Karpas-422 (cell line): ENCODE results near the gene MED13L. TPM values are rescaled to one million over a fixed set of nuclear protein-coding genes. Genes with fewer than 3 reads are reported as not detected.

ENCODE experiments used
- DNase-seq: peaks from one replicate; pipeline ENCODE4 v3.0.0-alpha.2; 2015
- H2AFZ ChIP-seq: fragments of 200-600 bp; sonication (generic); 2 replicates; pipeline ENCODE4 v1.6.1; 2014; ENCODE audit warnings: antibody characterized with exemption, low read length, mixed read lengths
- H3K27ac ChIP-seq: fragments of 200-600 bp; sonication (generic); 2 replicates; pipeline ENCODE4 v1.5.1; 2014; ENCODE audit warnings: mild to moderate bottlenecking, low read length, moderate library complexity
- H3K27me3 ChIP-seq: fragments of 200-600 bp; sonication (generic); 2 replicates; pipeline ENCODE4 v1.6.1; 2014; ENCODE audit warnings: low read length, mixed read lengths
- H3K36me3 ChIP-seq: fragments of 200-600 bp; sonication (generic); 2 replicates; pipeline ENCODE4 v1.6.1; 2014; ENCODE audit warnings: low read length, mixed read lengths; ENCODE audit not compliant: insufficient read depth
- H3K4me1 ChIP-seq: fragments of 200-600 bp; sonication (generic); 2 replicates; pipeline ENCODE4 v1.6.1; 2014; ENCODE audit warnings: mild to moderate bottlenecking, low read length, mixed read lengths
- H3K4me2 ChIP-seq: fragments of 200-600 bp; sonication (generic); 2 replicates; pipeline ENCODE4 v1.6.1; 2014; ENCODE audit warnings: low read length, low read depth, mild to moderate bottlenecking; ENCODE audit not compliant: poor library complexity, severe bottlenecking
- H3K4me3 ChIP-seq: fragments of 200-600 bp; sonication (generic); 2 replicates; pipeline ENCODE4 v1.5.1; 2014; ENCODE audit warnings: mild to moderate bottlenecking, antibody characterized with exemption, low read length, mixed read lengths
- H3K79me2 ChIP-seq: fragments of 200-600 bp; sonication (generic); 2 replicates; pipeline ENCODE4 v1.6.1; 2014; ENCODE audit warnings: mild to moderate bottlenecking, low read length, mixed read lengths
- H3K9ac ChIP-seq: fragments of 200-600 bp; sonication (generic); 2 replicates; pipeline ENCODE4 v1.6.0; 2014; ENCODE audit warnings: low read length
- H3K9me2 ChIP-seq: fragments of 200-600 bp; sonication (generic), shearing (Covaris generic); replicated peaks from 2 replicates; pipeline ENCODE4 v1.6.0; 2014; ENCODE audit warnings: mild to moderate bottlenecking, low read length, moderate library complexity; ENCODE audit not compliant: insufficient read depth
- H3K9me3 ChIP-seq: fragments of 300-700, 200-600 bp; sonication (generic); 2 replicates; pipeline ENCODE4 v1.6.1; 2014; ENCODE audit warnings: low read length, mixed read lengths
- H4K20me1 ChIP-seq: fragments of 200-600 bp; sonication (generic); 2 replicates; pipeline ENCODE4 v1.6.1; 2014; ENCODE audit warnings: mild to moderate bottlenecking, antibody characterized with exemption, low read length, low read depth; ENCODE audit not compliant: insufficient read depth
- total RNA-seq: library from RNA; depleted of rRNA; stranded (reverse); fragments of >200 nt; shearing (Covaris generic); gene quantifications from 2 replicates; pipeline ENCODE4 v1.2.3, GENCODE V29; 2014; ENCODE audit warnings: low replicate concordance

The MED13L gene
- total RNA-seq, 1 experiment from 2014 or later, result 37.5 TPM

DNA sequence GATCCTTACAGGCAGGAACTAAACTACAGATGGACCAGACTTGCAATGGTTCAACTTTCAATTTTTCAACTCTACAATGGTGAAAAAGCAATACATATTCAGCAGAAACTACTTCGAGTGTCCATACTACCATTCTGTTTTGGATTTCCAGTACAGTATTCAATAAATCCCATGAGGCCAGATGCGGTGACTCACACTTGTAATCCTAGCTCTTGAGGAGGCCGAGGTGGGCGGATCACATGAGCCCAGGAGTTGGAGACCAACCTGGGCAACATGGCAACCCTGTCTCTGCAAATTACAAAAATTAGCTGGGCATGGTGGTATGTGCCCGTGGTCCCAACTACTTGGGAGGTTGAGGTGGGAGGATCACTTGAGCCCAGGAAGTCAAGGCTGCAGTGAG is 336.1 kb downstream of the MED13L start:
- Histone ChIP-seq H2AFZ (no peak overlapping the region), H3K79me2 (no peaks in the 10 kb centered on the region), H3K9me3 (no peaks in the 10 kb centered on the region; the same call in 1 of the 2 replicates), H3K4me2 (no peak overlapping the region), H3K27me3 (no peaks in the 10 kb centered on the region), H3K27ac (no peak overlapping the region), H3K4me1 (no peaks in the 10 kb centered on the region), H3K36me3 (no peaks in the 10 kb centered on the region), H3K9me2 (no peaks in the 10 kb centered on the region), H3K4me3 (no peak overlapping the region), H3K9ac (no peak overlapping the region), H4K20me1 (no peaks in the 10 kb centered on the region)
- DNase-seq, result peak; percentile 20

DNA sequence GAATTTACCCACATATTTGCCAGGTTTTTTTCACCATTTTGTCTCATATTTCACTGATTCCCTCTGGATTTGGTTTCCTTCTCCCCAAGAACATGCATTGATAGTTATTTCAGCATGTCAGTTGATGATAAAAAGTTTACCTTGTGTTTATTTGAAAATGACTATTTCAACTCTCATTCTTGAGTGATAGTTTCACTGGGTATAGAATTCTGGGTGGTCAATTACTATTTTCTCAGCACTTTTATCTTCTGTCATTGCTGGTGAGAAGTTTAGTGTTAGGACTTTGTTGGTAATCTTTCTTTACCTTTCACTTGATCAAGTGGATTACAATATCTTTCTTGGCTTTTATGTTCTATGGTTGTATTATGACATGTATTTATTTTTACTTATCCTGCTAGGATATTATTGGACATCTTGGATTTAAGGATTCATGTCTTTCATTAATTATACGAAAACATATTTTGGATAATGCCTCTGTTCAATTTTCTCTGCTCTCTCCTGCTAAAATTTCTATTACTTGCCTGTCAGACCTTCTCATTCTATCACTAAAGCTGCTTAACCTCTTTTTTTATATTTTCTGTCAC is 338.6 kb downstream of the MED13L start:
- Histone ChIP-seq H2AFZ (no peak overlapping the region), H3K9me2 (no peaks in the 10 kb centered on the region), H3K9ac (no peak overlapping the region), H4K20me1 (no peaks in the 10 kb centered on the region), H3K4me1 (no peaks in the 10 kb centered on the region), H3K36me3 (no peaks in the 10 kb centered on the region), H3K4me2 (no peak overlapping the region), H3K79me2 (no peaks in the 10 kb centered on the region), H3K4me3 (no peak overlapping the region), H3K9me3 (no peaks in the 10 kb centered on the region; the same call in 1 of the 2 replicates), H3K27ac (no peak overlapping the region), H3K27me3 (no peaks in the 10 kb centered on the region)
- DNase-seq, result no peak

DNA sequence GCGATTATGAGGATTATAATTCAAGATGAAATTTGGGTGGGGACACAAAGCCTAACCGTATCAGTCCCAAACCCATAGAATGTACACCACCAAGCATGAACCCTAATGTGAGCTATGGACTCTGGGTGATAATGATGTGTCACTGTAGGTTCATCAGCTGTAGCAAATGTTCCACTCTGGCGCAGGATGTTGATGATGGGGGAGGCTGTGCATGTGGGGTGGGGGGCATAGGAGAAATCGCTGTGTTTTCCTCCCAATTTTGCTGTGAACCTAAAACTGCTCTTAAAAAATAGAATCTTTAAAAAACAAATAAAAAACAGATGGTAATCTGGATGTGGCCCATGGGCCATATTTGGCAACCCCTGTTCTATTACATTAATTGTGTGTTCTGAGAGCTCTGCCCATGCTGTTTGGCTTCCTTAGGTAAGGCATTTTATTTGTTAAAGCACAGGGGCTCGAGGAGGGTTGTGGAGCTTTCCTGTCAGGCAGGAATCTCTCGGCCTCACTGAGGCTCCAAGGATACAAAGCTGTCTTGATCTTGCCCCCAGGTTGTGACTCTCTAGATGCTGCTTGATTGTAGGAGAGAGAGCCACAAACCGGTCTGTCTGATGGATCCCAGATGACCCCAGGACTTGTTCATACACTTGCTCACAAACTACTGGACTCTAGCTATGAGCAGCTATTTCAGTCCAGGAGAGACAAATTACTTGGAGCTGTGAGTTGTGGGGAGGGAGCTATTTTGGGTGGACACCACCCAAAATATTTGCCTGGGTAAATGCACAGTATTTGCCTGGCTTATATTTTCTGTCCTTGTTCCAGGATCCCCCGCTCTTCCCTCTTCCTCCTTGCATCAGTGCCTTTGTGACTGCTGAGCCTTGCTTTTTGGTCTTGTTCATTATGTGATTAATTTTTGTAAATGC is 340.2 kb downstream of the MED13L start:
- Histone ChIP-seq H3K9me3 (no peaks in the 10 kb centered on the region; the same call in 1 of the 2 replicates), H3K4me3 (no peak overlapping the region), H2AFZ (no peak overlapping the region), H4K20me1 (no peaks in the 10 kb centered on the region), H3K79me2 (no peaks in the 10 kb centered on the region), H3K36me3 (no peaks in the 10 kb centered on the region), H3K4me2 (no peak overlapping the region), H3K9me2 (no peaks in the 10 kb centered on the region), H3K27ac (no peak overlapping the region), H3K9ac (no peak overlapping the region), H3K4me1 (no peaks in the 10 kb centered on the region), H3K27me3 (no peaks in the 10 kb centered on the region)
- no peak for DNase-seq

DNA sequence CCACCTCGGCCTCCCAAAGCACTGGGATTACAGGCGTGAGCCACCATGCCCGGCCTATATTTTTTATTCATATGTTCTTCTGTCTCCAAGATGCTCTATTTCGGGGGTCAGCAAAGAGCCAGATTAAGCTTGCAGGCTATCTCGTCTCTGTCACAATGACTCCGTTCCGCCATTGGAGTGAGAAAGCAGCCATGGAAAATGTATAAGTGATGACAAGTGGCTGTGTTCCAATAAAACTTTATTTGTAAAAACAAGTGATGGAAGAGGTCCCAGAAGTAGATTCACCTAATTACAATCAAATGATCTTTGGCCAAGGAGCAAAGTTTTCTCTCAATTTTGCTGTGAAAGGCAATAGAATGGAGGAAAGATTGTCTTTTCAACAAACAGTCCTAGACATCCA is 342.6 kb downstream of the MED13L start:
- DNase-seq, result no peak

DNA sequence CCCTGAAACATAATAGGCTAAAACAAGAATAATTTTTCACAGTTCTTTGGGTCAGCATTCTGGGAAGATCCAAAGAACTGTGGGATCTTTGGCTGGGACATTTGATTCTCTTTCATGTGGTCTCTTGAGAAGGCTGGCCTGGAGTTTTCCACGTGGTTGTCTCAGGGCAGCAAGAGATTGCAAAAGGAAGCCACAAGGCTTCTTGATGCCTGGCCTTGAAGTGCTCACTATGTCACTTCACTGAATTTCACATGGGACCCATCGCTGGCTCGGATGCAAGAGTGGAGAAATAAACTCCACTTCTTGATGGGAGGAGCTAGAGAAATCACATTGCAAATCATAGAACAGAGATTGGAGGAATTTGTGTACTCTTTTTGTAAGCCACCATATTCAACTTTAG is 343.4 kb downstream of the MED13L start:
- H4K20me1 ChIP-seq, result no peaks in the 10 kb centered on the region
- H3K27ac ChIP-seq, result no peak overlapping the region
- H3K9ac ChIP-seq, result no peak overlapping the region
- no peak overlapping the region for H2AFZ ChIP-seq
- H3K36me3 ChIP-seq, result no peaks in the 10 kb centered on the region
- H3K4me3 ChIP-seq, result no peak overlapping the region
- no peaks in the 10 kb centered on the region for H3K27me3 ChIP-seq
- H3K4me1 ChIP-seq, result no peaks in the 10 kb centered on the region
- no peak overlapping the region for H3K4me2 ChIP-seq
- H3K79me2 ChIP-seq, result no peaks in the 10 kb centered on the region
- no peak for DNase-seq
- no peaks in the 10 kb centered on the region for H3K9me2 ChIP-seq
- no peaks in the 10 kb centered on the region; the same call in 1 of the 2 replicates for H3K9me3 ChIP-seq

More for the DNA sequence above, 342.6 kb downstream of the MED13L start:
- Histone ChIP-seq H3K27ac (no peak overlapping the region), H3K79me2 (no peaks in the 10 kb centered on the region), H3K4me3 (no peak overlapping the region), H3K4me2 (no peak overlapping the region), H3K36me3 (no peaks in the 10 kb centered on the region), H3K9ac (no peak overlapping the region), H3K4me1 (no peaks in the 10 kb centered on the region), H3K9me3 (no peaks in the 10 kb centered on the region; the same call in 1 of the 2 replicates), H3K27me3 (no peaks in the 10 kb centered on the region), H2AFZ (no peak overlapping the region), H4K20me1 (no peaks in the 10 kb centered on the region), H3K9me2 (no peaks in the 10 kb centered on the region)

DNA sequence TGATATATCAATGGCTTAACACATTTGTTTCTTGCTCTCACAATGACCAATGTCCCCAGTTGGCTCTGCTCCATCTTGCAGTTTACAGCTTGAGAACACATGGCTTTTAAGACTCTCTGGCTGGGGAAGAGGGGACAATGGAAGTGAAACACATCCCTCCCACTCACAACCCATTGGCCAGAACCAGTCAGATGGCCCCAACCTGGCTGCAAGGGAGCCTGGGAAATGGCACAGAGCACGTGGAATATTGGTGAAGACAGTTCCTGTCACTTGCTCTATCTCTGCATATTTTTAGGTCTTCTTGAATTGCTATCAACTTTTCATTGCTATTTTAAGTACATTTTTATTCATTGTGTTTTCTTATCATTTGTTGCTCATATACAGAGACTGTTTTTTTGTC is 345.4 kb downstream of the MED13L start:
- no peak overlapping the region for H3K27ac ChIP-seq
- H3K4me2 ChIP-seq, result no peak overlapping the region
- H3K9ac ChIP-seq, result no peak overlapping the region
- no peaks in the 10 kb centered on the region for H3K9me3 ChIP-seq
- no peaks in the 10 kb centered on the region for H3K79me2 ChIP-seq
- H3K4me3 ChIP-seq, result no peak overlapping the region
- DNase-seq, result no peak
- H2AFZ ChIP-seq, result no peak overlapping the region
- H3K27me3 ChIP-seq, result no peaks in the 10 kb centered on the region
- H4K20me1 ChIP-seq, result no peaks in the 10 kb centered on the region
- no peaks in the 10 kb centered on the region for H3K36me3 ChIP-seq
- no peaks in the 10 kb centered on the region for H3K9me2 ChIP-seq
- H3K4me1 ChIP-seq, result no peaks in the 10 kb centered on the region

DNA sequence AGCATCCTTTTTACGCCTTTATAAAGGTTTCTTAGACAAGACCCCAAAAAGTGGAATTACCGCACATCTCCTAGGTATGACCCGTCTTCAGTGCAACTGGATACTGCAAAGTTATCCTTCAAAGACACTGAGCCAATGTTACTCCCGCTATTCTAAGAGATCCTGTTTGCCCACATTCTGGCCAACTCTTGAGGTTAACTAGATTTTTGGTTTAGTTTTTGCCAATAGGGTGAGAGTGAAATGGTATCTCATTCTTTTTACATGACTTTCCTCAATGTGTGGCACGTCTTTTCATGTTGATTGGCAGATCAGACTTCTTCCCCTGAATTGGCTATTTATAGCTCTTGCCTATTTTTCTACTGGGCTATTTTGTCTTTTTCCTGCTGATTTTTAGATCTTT is 347.2 kb downstream of the MED13L start:
- no peak overlapping the region for H2AFZ ChIP-seq
- no peaks in the 10 kb centered on the region for H4K20me1 ChIP-seq
- H3K4me1 ChIP-seq, result no peaks in the 10 kb centered on the region
- H3K9me2 ChIP-seq, result no peaks in the 10 kb centered on the region
- DNase-seq, result peak; percentile 14
- H3K9ac ChIP-seq, result no peak overlapping the region
- no peaks in the 10 kb centered on the region for H3K27me3 ChIP-seq
- no peak overlapping the region for H3K27ac ChIP-seq
- H3K9me3 ChIP-seq, result no peaks in the 10 kb centered on the region
- no peak overlapping the region for H3K4me3 ChIP-seq
- no peaks in the 10 kb centered on the region for H3K79me2 ChIP-seq
- no peak overlapping the region for H3K4me2 ChIP-seq
- H3K36me3 ChIP-seq, result no peaks in the 10 kb centered on the region

DNA sequence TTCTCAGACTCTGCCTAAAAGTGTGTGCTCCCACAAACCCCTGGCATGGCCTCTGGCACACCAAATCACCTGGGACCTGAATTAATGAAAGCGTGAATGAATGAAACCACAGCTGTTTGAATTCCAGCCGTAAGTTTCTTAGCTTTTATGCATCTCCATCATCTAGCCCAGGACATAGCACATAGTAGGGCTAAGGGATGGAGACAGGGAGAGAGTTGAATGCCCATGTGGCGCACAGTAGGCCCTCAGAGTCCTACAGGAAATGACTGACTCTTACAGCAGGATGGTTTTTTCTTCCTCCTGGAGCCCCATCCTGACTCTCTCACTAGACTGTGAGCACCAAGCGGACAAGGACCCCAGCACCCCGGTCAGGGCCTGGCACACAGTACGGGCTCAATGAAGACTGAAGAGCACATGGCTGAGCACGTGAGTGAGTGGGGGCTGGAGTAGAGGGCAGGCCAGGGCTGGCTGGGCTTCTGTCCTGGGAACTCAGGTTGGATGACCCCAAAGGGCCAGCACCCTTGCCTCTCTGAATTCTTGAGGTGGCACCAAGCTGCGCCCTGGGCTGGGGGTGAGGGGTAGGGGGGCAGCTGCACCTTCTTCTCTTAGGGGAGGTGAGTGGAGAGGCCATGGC is 351.3 kb downstream of the MED13L start:
- peaks cover 3% of the 10 kb centered on the region; the same call in 1 of the 2 replicates for H3K36me3 ChIP-seq
- H3K4me1 ChIP-seq, result no peaks in the 10 kb centered on the region
- H3K9ac ChIP-seq, result no peak overlapping the region

More for the DNA sequence above, 351.3 kb downstream of the MED13L start:
- H3K9me2 ChIP-seq, result no peaks in the 10 kb centered on the region; the same call in 1 of the 2 replicates
- no peaks in the 10 kb centered on the region for H3K79me2 ChIP-seq
- no peaks in the 10 kb centered on the region for H4K20me1 ChIP-seq
- no peak for DNase-seq
- H3K4me2 ChIP-seq, result no peak overlapping the region
- peaks cover 8% of the 10 kb centered on the region for H3K9me3 ChIP-seq
- H3K4me3 ChIP-seq, result no peak overlapping the region
- no peak overlapping the region for H2AFZ ChIP-seq
- no peak overlapping the region for H3K27ac ChIP-seq
- no peaks in the 10 kb centered on the region for H3K27me3 ChIP-seq
